ENCODE measurements around the gene DUSP22. TPM values are rescaled to one million over a fixed set of nuclear protein-coding genes. Genes with fewer than 3 reads are reported as not detected.
A peak's percentile ranks its signal among the peaks of the same experiment; 100 is the strongest.

Gene DUSP22
- total RNA-seq, 1 donor from 2014 or later, result 40.0 TPM

- peak overlapping the region; percentile 43 for H3K4me3 ChIP-seq
- H3K79me2 ChIP-seq (ENCODE audit: low read depth), result no peaks in the 10 kb centered on the region
- H3K36me3 ChIP-seq, result no peaks in the 10 kb centered on the region
- H3K27me3 Mint-ChIP-seq (ENCODE audit: insufficient read depth, low read depth), result peaks cover 63% of the 10 kb centered on the region
- H3K4me1 Mint-ChIP-seq, result peaks cover 13% of the 10 kb centered on the region
- H4K20me1 ChIP-seq (ENCODE audit: low read depth), result peaks cover 21% of the 10 kb centered on the region
- H2AFZ ChIP-seq (replicated peaks), result peak overlapping the region; percentile 97
- no peaks in the 10 kb centered on the region for H3K9me3 Mint-ChIP-seq
- no peaks in the 10 kb centered on the region for H3K9me3 ChIP-seq (ENCODE audit: low read depth)
- TF ChIP-seq EZH2 (IDR thresholded peaks at IDR 0.05), result peak; percentile 98
- TF ChIP-seq EZH2phosphoT487 (IDR thresholded peaks at IDR 0.05), result peak; percentile 99
- no peak for TF ChIP-seq CTCF (IDR thresholded peaks at IDR 0.05)
- DNase-seq (ENCODE audit: low spot score), result peak; percentile 67
- no peak overlapping the region for H3K9ac ChIP-seq
- H3K27ac Mint-ChIP-seq, result no peak overlapping the region
- peaks cover 20% of the 10 kb centered on the region for H3F3A ChIP-seq (ENCODE audit: low read depth)
- H3K4me1 ChIP-seq, result peaks cover 4% of the 10 kb centered on the region
- H3K27ac ChIP-seq, result no peak overlapping the region
- no peaks in the 10 kb centered on the region for H3K36me3 Mint-ChIP-seq
- H3K4me3 Mint-ChIP-seq, result peak overlapping the region; percentile 67
- peaks cover 97% of the 10 kb centered on the region for H3K27me3 ChIP-seq
- H3K4me2 ChIP-seq, result peak overlapping the region; percentile 84
Observed at GRCh38 chr6:392441-393390, 100.4 kb downstream of the DUSP22 start.

GRCh38 chr6:393391-394221, 101.3 kb downstream of the DUSP22 start:
- H3K9me3 Mint-ChIP-seq, result no peaks in the 10 kb centered on the region
- peaks cover 55% of the 10 kb centered on the region for H3K27me3 Mint-ChIP-seq (ENCODE audit: insufficient read depth, low read depth)
- Histone ChIP-seq H3K36me3 (no peaks in the 10 kb centered on the region), H3K4me1 (peaks cover 4% of the 10 kb centered on the region), H2AFZ (replicated peaks) (peak overlapping the region; percentile 97), H3K4me3 (peak overlapping the region; percentile 43), H3K4me2 (peak overlapping the region; percentile 84), H3K27ac (no peak overlapping the region), H4K20me1 (ENCODE audit: low read depth) (peaks cover 21% of the 10 kb centered on the region), H3K9me3 (ENCODE audit: low read depth) (no peaks in the 10 kb centered on the region), H3F3A (ENCODE audit: low read depth) (peaks cover 20% of the 10 kb centered on the region), H3K9ac (no peak overlapping the region), H3K27me3 (peaks cover 94% of the 10 kb centered on the region), H3K79me2 (ENCODE audit: low read depth) (no peaks in the 10 kb centered on the region)
- H3K27ac Mint-ChIP-seq, result no peak overlapping the region
- peak overlapping the region; percentile 81 for H3K4me3 Mint-ChIP-seq
- DNase-seq (ENCODE audit: low spot score), result peak; percentile 61
- H3K36me3 Mint-ChIP-seq, result no peaks in the 10 kb centered on the region
- TF ChIP-seq CTCF (IDR thresholded peaks at IDR 0.05) (no peak), EZH2 (IDR thresholded peaks at IDR 0.05) (no peak), EZH2phosphoT487 (IDR thresholded peaks at IDR 0.05) (no peak)
- H3K4me1 Mint-ChIP-seq, result peaks cover 13% of the 10 kb centered on the region

- H3K27me3 ChIP-seq, result peaks cover 88% of the 10 kb centered on the region
- Mint-ChIP-seq H3K9me3 (no peaks in the 10 kb centered on the region), H3K27me3 (ENCODE audit: insufficient read depth, low read depth) (peaks cover 45% of the 10 kb centered on the region), H3K4me1 (peaks cover 13% of the 10 kb centered on the region), H3K27ac (no peak overlapping the region), H3K4me3 (peak overlapping the region; percentile 28), H3K36me3 (no peaks in the 10 kb centered on the region)
- H3K27ac ChIP-seq, result no peak overlapping the region
- no peaks in the 10 kb centered on the region for H3K36me3 ChIP-seq
- peaks cover 4% of the 10 kb centered on the region for H3K4me1 ChIP-seq
- H4K20me1 ChIP-seq (ENCODE audit: low read depth), result peaks cover 21% of the 10 kb centered on the region
- H2AFZ ChIP-seq (replicated peaks), result no peak overlapping the region
- no peaks in the 10 kb centered on the region for H3K9me3 ChIP-seq (ENCODE audit: low read depth)
- no peak for DNase-seq (ENCODE audit: low spot score)
- H3F3A ChIP-seq (ENCODE audit: low read depth), result peaks cover 20% of the 10 kb centered on the region
- H3K79me2 ChIP-seq (ENCODE audit: low read depth), result no peaks in the 10 kb centered on the region
- no peak overlapping the region for H3K4me3 ChIP-seq
- TF ChIP-seq EZH2 (IDR thresholded peaks at IDR 0.05), result no peak
- no peak for TF ChIP-seq EZH2phosphoT487 (IDR thresholded peaks at IDR 0.05)
- H3K4me2 ChIP-seq, result no peak overlapping the region
- H3K9ac ChIP-seq, result no peak overlapping the region
Observed at GRCh38 chr6:394641-395289, 102.5 kb downstream of the DUSP22 start.
